Cortex of kidney (tissue), 1 donor: ENCODE data around the gene SETDB1.

Source experiments
- DNase-seq: peaks from one replicate; lab custom pipeline; 2025; lab: John Stamatoyannopoulos, UW

Gene SETDB1

DNA sequence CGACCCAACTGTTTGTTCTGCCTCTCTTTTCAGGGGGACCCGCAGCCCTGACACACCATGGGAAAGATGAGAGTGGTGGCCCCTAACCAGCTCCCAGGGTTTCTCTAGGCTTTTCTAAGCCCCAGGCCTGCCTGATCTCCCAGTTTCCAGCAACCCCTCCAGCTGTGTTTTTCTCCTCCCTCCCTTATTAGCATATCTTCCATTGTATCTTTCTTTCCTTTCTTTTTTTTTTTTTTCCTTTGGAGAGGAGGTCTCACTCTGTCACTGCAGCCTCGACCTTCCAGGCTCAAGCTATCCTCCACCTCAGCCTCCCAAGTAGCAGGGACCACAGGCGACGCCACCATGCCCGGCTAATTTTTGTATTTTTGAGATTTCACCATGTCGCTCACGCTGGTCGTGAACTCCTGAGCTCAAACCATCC is 50.2 kb downstream of the SETDB1 start:
- DNase-seq = no peak

DNA sequence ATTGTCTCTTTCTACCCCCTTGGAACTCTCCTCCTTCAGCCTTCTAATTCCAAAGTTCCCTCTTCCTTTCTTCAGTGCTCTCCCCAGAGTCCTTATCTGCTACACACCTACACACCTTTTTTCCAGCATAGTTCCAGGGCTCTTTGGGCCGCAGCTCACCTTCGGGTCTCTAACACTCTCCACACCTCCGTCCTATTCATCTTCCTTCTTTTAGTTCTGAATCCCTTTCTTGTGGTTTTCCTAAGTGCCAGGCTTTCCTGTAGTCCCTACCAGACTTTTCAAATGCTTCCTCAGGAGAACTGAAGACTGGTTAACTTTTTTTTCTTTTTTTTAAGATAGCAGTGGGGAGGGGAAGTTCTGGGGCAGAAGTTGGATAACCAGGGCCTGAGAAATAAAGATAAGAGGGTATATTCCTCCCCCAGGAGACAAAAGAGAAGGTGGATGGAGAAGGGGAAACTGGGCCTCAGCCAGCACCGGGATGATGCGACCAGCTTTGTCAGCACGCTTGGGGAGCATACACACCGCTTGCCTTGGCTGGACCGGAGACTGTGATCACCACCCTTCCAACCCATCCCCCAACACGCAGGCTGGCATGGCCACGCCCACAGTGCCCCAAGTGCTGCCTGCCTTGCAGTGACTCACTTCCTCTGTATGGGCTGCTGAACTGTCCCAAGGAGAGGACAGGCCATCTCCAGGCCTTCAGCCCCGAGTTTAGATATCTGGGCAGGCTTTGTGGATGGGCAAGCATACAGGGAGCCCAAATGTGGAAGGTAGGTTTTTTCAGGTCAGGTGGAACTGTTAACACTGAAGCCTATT is 50.9 kb downstream of the SETDB1 start:
- DNase-seq = no peak

DNA sequence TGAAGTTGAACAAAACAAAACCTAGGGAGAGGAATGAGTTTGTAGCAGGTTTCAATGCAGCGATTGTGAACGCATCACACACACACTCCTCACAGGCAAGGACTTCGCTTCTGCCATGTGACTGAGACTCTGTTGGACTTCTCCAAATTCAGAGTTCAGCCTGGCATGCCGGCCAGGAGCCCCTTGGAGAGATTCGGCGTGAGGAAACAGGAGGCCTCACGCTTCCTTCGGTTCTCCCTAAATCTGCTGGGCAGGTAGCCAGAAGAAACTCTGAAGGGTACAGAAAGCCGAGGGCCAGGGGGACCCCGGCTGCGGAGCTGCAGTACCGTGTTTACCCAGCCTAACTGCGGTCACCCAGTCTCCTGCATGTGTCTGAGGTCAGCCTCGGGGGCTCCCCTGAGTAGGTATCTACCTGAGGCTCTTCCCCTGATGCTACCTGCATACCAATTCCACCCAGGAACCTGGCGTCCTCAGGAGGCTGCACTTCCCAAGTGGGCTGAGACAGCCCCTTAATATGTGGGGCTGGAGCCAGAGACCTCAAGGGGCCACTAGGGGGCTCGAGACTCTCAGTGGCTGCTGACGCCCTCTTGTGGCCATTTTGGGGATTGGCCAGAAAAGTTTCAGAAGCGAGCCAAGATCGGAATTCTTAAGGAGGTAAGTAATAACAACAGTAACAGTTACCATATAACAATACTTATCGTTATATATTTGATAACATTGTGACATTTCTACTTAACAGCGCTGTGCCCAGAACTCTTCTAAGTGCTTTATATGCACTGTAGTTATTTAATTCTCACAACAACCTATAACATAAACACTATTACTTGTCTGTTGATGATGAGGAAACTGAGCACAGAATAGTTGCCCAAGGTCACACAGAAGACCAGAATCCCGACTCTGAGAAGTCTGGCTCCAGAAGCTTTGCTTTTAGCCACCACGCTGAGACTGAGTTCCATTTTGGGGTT is 53.2 kb downstream of the SETDB1 start:
- no peak for DNase-seq

GRCh38 chr1:150981177-150981804 is 55.1 kb downstream of the SETDB1 start:
- DNase-seq = no peak

DNA sequence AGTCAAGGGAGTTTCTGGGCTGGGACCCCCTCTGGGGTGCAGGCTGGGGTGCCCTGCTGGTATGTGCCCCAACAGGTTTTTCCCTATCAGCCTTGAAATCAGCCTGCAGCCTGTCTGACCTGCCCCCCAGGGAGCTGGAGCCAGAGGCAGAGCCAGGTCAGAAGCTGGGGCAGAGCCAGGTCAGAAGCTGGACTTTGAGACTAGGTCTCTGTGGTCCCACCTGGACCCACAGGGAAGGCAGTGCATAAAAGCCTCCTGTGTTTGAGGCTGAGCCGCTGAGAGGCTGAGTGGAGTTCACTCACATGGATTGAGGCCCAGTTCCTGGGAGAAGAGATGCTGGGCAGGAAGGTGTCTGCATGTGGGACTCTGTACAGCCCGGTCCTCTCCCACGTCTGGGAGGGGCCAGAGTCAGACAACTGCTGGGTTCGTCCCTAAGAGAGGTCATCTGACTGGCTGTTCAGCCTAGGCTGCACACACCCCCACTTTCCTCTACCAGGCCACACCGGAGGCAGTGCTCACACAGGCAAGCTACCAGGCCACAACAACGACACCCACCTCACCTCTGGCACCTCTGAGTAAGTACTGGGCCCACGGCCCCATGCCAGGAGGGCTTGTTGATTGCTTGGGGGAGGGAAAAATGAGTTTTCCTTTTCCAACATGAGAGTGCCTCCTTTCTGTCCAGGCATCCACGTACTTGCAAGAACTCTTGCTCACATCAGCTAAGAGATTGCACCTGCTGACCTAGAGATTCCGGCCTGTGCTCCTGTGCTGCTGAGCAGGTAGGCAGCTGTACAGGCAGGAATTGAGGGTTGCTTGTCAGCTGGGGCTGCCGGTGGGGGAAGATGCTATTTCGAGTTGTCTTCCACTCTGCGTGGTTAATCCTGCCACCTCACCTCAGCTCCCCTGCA is 55.9 kb downstream of the SETDB1 start, which contains the start of gene ANXA9:
ANXA9 (plus strand) TSS at position 488 of the 908 bp plus-strand sequence. CDS start 814 bp downstream, outside the sequence.
- no peak for DNase-seq

- no peak for DNase-seq
Measured at GRCh38 chr1:150985179-150985825, 59.1 kb downstream of the SETDB1 start.

DNA sequence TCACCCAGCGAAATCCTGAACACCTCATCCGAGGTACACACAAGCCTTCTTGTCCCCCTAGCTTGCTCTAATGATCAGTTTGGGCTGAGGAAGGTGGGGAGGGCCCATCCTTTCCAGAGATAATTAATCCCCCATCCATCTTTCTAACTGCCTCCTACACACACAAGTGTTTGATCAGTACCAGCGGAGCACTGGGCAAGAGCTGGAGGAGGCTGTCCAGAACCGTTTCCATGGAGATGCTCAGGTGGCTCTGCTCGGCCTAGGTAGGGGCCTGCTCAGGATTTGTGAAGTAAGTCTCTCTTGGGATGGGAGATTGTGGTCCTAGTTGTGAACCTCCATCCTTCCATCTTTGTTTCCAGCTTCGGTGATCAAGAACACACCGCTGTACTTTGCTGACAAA is 61.8 kb downstream of the SETDB1 start:
- no peak for DNase-seq

DNA sequence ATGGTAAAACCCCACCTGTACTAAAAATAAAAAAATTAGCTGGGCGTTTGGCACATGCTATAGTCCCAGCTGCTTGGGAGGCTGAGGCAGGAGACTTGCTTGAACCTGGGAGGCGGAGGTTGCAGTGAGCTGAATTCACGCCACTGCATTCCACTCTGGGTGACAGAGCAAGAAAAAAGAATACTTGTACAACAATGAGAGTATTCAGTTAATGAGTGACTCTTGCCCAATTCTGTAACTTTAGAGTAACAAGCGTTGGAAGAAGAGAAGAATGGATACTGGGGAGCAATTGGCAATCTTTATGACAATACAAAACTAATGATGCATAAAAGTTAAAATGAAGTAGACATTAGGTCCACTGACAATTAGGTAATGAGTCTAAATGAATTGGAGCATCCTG is 66.5 kb downstream of the SETDB1 start:
- no peak for DNase-seq

DNA sequence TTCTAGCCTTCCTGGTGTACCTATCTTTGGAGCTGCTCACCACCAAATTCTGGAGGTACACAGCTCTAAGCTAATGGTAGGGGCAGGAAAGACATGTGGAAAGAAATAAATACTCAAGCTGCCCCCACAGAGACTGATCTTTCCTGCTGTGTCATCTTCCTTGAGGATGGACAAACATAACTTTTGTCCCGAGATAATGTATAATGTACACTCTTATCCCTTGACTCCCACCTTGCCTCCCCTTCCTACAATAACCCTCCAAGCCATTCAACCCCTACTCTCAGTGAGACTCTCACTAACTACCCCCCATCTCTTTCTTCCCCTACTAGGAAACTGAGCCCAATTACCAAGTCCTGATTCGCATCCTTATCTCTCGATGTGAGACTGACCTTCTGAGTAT is 68.1 kb downstream of the SETDB1 start:
- DNase-seq = no peak

- no peak for DNase-seq
Measured at GRCh38 chr1:150995460-150995859, 69.3 kb downstream of the SETDB1 start.

DNA sequence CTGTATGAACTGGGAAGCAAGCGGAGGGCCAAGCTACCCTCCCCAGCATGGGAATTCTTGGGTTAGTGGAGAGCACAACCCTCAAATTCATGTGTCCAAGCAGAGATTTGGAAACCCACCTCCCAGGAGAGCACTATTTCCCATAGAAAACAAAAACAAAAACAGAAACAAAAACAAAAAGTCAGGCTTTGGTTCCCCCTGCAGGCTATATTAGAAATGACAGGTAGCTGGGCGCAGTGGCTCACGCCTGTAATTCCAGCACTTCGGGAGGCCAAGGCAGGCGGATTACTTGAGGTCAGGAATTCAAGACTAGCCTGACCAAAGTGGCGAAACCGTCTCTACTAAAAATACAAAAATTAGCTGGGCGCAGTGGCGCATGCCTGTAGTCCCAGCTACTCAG is 69.7 kb downstream of the SETDB1 start:
- DNase-seq = no peak

- no peak for DNase-seq
Measured at GRCh38 chr1:150997126-150997872, 71.1 kb downstream of the SETDB1 start.

GRCh38 chr1:150997949-150998348 is 71.8 kb downstream of the SETDB1 start:
- no peak for DNase-seq

DNA sequence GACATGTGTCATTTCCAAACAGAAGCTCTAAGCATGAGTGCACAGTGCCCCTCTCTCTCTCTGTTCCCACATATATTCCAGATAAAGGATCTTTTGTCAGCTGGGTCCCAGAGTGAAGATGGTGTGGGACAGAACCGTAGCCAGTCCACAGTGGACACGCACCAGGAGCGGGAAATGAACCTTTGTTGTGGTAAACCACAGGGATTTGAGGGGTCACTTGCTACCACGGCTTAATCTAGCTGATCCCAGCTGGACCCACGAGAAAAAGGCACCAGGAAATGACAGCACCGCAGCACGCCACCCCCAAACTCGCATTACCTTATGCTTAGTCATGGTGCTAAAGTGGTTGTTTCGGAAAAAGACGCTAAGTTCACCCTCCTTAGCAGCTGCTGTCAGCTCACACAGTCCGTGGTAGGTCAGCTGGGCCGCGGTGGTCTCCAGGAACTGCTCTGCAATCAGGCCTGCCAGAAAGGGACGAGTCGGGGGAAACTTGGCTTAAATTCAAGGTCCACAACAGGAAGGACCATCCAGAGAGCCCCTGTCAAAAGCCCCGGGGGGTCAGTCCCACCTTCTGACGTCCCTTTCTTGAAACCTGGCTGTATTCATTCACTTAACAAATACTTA is 73.0 kb downstream of the SETDB1 start:
- no peak for DNase-seq

GRCh38 chr1:150999926-151000325 is 73.8 kb downstream of the SETDB1 start:
- no peak for DNase-seq

- DNase-seq = no peak
Measured at GRCh38 chr1:151000408-151000807, 74.2 kb downstream of the SETDB1 start.

DNA sequence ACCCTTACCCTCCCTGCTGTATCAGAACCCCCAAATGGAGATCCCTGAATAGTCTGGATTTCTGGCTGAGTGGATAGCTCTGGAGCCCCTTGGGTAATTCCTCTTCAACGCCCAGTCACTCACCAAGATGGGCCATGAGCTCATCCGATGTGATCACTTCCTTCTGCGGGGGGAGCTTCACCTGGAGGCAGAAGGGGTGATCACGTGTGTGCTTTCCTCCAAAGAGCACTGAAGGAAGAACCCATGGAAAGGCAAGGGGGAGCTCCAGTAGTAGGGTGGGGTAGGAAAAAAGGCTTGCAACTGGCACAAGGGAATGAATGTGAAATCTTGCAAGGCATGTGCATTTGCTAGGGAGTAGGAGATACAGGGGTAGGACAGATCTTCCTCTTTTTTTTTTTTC is 75.4 kb downstream of the SETDB1 start:
- no peak for DNase-seq

DNA sequence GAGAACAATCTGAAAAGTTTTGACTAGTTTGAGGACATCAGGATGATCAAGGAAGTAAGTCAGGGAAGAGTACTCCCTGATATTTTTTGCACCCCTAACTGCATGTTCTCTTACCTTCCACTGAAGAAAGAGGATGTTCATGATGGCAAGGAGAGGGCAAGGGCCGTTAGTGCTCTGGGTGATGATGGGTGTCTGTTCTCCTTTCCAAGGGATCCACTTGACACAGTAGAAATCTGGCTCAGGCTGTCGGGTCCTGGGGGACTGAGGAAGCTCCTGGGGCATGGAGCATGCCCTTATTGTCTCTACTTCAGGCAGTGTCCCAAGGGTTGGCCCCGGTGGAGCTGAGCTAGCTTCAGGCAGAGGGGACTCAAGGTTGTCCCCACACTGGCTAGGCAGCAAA is 75.9 kb downstream of the SETDB1 start:
- DNase-seq = no peak

DNA sequence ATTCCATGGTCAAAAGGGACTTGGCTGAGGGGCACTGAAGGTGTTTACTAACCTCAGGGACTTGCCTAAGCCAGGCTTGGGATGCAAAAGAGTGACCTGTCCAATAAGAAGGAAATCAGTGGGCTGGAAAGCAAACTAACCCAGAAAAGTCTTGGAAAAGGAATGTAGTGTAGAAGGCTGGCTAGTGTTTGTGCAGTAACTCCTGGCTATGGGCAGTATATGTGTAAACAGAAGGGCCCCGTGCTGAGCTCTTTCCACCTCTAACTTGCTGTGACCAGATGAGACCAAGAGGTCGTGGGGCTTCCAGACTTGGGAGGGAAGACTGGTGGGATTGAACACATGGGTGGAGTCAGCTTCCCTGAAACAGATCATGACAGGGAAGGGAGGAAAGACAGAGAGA is 76.4 kb downstream of the SETDB1 start:
- DNase-seq = no peak

- DNase-seq = no peak
Measured at GRCh38 chr1:151003180-151003579, 77.0 kb downstream of the SETDB1 start.
